GM18526 (cell line): ENCODE data around the gene NFIA.

ENCODE experiments used
- POLR2A ChIP-seq: IDR thresholded peaks from 3 replicates; pipeline ENCODE4 v1.6.1; 2011; ENCODE audit not compliant: insufficient read length; ENCODE audit errors: extremely low read depth

NFIA gene

DNA sequence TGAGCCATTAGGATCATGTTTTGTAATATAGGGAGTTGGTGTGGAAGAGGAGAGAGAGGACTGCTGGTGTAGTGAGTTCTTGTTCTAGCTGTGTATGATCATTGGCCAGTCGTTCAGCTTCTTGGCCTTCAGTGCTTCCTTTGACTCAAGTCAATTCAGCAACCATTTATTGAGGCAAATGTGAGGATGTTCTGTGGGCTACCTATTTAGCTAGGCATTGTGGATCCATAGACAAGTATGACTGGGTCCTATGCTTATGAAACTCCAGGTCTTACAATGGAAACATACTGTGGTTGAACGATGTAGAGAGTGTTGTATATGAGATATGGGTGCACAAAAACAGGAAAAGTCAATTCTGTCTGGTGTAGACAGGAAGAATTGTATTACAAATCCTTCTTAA lies 41.7 kb downstream of the NFIA start:
- no peak for TF ChIP-seq POLR2A

DNA sequence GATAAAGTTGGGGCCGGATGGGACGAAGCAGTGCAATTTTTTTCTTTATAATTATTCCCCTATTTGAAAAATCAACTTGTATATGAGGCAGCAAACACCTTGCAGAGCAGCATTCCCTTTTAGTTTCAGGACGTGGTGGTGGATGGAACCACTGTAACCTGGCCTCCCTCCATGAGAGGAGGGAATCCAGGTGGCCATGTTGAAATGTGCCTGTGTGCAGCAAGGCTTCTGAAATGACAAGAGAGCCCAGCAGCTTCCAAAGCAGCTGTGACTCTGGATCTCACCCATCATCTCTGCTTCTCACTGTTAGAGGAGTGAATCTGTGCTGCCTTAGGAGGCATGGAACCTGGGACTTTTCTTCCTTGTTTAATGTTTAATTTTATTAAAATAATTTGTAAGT lies 42.3 kb downstream of the NFIA start:
- TF ChIP-seq POLR2A, result no peak

DNA sequence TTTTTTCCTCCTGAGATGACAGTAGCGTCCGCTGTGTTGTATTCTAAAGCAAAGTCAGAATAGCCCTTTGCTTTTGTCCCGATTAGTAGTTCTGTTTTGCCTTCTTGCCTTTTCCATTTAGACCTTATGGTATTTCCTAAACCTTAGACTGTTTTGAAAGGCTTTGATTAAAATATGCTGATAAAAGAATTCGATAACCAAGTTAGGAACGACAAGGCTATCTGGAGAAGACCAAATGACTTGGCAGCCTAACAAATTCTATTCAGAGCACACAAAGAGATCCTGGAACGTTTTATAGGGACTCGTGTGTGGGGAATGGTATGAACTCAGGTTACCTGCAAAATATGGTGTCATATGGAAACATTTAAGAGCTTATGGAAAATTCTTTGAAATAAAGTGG lies 42.9 kb downstream of the NFIA start:
- TF ChIP-seq POLR2A, result no peak

DNA sequence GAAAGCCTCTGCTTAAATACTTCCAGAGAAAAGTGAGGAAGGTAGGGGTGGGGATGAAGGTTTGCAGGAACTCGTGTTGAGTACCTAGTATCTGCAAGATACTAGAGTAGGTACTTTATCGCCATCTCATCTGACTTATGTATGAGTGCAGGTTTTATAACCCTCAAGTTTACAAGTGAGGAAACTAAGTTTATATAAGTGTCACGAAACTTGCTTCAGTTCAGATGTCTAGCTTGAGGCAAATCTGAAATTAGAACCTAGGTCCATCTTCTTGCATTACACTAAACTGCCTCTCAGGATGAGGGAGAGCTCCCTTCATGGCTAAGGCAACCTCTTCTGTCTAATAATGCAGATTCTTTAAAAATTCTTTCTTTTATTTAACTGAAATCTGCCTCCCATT lies 43.5 kb downstream of the NFIA start:
- TF ChIP-seq POLR2A, result no peak

DNA sequence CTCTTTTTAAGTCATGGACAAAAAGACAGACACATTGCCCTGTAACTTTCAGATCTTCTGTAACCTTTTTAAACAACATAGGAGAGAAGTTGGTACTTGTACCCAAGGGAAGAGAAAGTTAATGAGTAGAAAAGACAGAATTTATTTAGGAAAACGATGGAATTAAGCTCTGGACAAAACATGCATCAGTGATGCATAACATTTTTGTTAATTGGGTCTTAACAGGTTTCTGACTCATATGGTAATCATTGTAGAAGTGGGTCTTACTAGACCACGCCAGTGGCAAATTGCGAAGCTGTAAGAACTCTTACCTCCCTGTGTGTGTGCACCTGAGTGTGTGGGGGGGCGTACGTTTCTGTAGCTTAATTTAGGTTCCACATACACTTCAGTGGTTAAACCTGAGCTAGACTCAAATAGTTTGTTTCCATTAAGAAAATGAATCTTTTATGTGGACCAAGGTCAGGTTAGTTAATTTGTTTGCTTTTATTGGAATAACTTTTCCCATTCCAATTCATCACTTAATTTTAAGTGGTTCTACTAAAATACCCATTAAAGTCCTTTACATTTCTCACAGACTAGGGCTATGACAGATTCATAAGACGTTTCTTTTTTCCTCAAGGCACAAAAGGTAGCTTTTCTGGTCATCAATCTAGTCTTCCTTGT lies 48.1 kb downstream of the NFIA start:
- no peak for TF ChIP-seq POLR2A

DNA sequence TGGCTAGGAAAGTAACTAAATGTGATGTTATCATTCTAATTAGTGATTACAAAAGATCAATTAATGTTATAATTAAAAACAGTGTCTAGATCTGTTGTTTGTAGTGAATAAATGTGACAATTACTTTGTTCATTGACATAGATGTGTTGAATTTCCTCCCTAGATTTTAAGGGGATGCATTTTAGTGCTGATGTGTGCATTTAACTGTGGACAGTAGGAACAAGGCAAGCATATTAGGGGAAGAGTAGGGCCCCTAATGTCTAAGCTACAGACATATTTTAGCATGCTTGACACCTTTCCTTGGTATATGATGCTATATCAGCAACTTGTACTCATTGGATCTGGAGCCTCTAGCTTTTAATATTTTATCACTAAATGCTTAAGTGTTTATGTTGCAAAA lies 48.9 kb downstream of the NFIA start:
- no peak for TF ChIP-seq POLR2A

DNA sequence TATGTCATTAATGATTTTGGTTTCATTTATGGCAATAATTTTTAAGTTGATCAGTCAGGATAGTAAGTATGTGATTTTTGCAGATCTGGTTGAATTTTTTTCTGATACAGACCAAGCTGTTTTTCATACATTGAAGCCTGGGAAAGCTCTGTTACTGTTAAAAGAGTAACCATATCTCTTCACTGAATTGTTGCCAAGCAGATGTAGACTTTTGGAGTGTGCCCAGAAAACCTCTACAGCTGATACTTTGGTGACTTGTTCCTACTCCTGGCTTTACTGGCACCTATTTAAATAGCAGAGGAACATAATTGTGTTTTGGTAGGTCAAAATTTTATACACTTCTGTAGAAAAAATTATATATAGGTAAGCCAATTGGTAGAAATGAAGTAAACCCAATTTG lies 49.4 kb downstream of the NFIA start:
- TF ChIP-seq POLR2A, result no peak

DNA sequence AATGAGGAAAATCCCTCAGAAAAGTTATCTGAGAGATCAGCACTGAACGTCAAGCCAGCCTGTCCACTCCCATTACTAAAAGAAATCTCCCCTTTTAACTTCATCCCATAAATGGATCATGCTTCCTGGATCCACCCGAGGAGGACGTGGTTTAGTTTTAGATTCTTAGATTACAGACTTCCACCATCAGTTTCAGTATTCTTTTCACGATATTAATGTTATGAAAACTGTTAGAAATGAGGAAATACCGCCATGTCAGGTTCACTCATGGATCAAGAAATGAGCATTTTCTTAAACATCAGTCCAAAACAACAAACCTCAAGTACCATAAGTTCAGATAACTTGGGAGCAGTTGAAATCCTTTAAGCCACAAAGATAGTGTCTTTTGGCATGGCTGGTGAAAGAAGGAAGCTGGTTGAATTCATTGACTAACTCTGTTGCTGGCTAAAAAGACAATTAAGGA lies 49.8 kb downstream of the NFIA start:
- no peak for TF ChIP-seq POLR2A

DNA sequence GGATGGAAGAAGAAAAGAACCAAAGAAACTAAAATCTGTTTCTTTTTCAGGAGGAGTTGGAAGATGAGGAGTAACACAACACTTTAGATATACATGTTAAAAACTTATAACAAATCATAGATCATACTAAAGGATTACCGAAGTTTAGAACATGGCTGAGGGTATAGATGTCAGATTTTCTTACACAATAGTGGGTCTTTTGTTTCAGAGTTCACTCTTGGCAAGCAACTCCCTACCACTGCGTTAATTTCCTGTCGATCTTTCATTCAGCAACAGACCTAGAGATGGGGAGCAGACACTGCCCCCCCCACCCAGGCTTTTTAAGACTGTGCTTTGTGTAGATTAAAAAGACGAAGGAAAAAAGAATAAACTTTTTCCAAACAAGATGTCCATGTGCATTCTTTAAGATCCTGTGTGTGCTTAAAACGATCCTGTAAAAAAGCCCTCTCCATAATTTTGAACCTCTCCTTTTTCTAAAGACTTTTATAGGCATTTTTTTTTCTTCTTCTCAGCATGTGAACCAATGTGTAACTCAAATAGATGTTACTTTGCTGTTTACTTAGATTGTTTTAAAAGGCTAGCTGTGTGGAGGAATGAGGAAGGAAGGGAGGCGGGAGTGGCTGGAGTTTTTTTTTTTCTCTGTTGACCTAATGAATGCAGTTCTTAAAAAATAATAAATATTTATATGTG lies 50.4 kb downstream of the NFIA start:
- no peak for TF ChIP-seq POLR2A

DNA sequence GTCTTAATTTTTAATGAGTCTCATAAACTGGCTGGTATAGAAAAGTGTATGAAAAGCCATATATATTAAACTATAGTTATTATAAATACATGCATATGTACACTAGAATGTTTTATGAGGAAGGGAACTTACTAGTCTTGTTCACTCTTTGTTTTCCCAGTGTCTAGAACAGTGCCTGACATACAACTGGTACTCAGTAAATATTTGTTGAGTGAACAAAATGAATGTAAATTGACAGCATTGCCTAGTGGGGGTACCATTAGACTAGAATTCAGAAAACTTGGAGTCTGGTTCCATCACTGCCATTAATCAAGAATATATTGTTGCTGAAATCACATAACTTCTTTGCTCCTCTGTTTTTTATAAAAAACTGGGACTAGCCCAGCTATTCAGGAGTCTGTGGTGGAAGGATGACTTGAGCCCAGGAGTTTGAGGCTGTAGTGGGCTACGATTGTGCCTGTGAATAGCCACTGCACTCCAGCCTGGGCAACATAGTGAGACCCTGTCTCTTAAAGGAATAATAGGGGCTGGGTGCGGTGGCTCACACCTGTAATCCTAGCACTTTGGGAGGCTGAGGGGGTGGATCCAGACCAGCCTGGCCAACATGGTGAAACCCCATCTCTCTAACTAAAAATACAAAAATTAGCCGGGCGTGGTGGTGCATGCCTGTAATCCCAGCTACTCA lies 51.1 kb downstream of the NFIA start:
- TF ChIP-seq POLR2A, result no peak

DNA sequence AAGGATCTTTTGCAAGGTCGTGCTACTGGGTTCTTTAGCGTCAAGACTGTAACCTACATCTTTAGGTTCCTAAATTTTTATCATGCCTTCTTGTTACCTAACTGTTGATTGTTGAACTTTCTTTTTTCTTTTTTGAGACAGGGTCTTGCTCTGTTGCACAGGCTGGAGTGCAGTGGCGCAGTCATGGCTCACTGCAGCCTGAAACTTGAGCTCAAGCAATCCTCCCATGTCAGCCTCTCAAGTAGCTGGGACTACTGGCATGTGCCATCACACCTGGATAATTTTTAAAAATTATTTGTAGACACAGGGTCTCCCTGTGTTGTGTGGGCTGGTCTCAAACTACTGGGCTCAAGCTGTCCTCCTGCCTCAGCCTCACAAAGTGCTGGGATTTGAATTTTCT lies 52.9 kb downstream of the NFIA start:
- TF ChIP-seq POLR2A, result no peak

DNA sequence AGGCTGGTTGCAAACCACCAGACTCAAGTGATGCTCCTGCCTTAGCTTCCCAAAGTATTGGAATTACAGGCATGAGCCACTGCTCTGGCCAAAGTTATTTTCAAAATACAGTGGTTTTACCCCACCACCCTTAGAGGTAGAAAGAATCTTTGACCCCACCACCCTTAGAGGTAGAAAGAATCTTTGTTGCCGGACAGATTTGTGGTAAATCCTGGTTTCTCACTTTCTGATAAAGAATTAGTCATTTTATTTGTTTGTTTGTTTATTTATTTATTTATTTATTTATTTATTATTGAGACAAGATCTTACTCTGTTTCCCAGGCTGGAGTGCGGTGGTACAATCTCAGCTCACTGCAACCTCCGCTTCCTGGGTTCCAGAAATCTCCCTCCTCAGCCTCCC lies 55.9 kb downstream of the NFIA start:
- TF ChIP-seq POLR2A, result no peak

DNA sequence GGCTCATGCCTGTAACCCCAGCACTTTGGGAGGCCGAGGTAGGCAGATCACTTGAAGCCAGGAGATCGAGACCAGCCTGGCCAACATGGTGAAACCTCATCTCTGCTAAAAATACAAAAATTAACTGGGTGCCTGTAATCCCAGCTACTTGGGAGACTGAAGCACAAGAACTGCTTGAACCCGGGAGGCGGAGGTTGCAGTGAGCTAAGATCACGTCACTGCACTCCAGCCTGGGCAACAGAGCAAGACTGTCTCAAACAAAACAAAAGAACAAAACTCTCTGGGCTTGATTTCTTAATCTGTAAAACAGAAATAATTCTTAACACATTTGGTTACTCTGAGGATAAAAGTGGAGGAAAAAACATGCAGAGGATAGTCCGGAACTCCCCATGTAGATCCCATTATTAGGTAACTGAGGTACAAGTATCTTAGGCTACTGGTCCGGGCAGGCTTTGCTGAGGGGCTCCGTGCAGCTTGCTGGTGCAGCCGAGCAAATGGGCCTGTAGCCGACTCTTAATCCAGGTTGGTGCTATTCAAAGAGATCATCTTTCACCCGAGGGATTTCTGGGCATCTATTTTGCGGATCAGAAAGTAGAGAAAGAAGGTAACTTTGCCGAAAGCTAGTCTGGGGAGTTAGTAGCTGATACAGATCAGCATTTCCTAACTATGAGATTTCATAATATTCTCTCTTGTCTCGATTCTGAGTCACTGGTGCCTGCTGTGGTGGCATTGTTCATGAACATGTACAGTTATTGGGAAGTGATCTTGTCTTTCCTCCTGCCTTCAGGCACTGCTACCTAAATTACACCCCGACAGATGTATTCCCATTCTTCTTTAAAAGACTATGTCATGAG lies 56.8 kb downstream of the NFIA start:
- no peak for TF ChIP-seq POLR2A

DNA sequence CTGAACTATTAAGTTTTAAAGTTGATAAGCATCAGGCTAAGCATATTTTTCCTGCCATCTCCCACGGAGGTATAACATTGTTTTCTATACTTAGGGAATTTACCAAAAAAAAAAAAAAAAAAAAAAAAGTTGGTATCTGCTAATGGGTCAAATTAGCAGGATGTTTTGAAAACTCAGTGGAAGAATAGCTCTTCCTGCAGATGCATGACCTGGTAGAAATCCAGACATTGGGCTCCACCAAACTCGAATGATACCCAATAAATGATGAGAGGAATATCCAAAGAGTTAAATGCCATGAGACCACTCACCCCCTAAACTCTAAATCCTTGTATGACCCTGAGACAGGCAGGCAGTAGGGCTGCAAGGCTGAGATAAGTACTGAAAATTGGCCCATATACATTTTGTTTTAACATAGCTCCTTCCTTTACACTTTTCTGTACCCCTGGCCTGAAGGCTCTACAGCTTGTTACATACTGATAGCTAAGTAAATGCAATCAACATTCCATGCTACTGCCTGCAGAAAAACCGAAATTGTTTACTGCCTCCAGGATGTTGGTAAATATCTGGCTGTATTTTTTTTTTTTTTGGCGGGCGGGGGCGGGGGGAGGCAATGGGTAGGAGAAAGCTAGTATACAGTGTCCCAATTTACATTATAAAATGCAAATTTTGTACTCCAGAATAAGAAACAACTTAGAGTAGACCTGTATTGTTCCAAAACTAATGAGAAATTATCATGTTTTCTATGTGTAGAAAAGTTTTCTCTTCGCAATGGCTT lies 57.6 kb downstream of the NFIA start:
- no peak for TF ChIP-seq POLR2A

DNA sequence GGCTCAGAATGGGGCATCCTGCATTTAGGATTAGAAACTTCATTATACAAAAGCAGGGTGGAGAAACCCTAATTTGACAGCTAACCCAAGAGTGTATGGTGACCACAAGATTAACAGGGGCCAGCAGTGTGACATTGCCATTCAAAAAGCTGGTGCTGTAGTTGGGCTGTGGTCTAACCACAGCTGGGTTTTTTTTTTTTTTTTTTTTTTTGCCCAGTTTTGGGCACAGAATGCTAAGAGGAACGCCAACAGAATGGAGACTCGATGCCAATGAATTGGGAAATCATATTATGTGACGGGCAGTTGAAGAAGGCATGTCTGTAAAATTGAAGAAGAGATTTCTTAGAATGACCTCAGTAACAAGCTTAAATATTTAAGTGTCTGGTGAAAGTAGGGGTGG lies 58.4 kb downstream of the NFIA start:
- TF ChIP-seq POLR2A, result no peak
